NCI-H2171 treated with DMSO at 0.1 percent for 48 hours (cell line): Measurements from ENCODE around the gene TRABD2B.

Source experiments
- DNase-seq: peaks from one replicate; lab custom pipeline; 2025; lab: John Stamatoyannopoulos, UW

The TRABD2B gene

GRCh38 chr1:47725000-47725473 lies 272.1 kb downstream of the TRABD2B start:
- no peak for DNase-seq

GRCh38 chr1:47724432-47724999 lies 272.7 kb downstream of the TRABD2B start:
- DNase-seq: no peak

- no peak for DNase-seq
Measured at GRCh38 chr1:47722909-47723580, 274.1 kb downstream of the TRABD2B start.

- DNase-seq: no peak
Measured at GRCh38 chr1:47722101-47722500, 275.1 kb downstream of the TRABD2B start.

- DNase-seq: no peak
Measured at GRCh38 chr1:47720111-47720510, 277.1 kb downstream of the TRABD2B start.

GRCh38 chr1:47717341-47717740 lies 279.8 kb downstream of the TRABD2B start:
- DNase-seq: no peak

- DNase-seq: no peak
Measured at GRCh38 chr1:47713975-47714767, 283.0 kb downstream of the TRABD2B start.

GRCh38 chr1:47713333-47713953 lies 283.7 kb downstream of the TRABD2B start:
- DNase-seq: no peak

GRCh38 chr1:47712596-47713299 lies 284.4 kb downstream of the TRABD2B start:
- no peak for DNase-seq

GRCh38 chr1:47711848-47712492 lies 285.2 kb downstream of the TRABD2B start:
- no peak for DNase-seq

GRCh38 chr1:47711184-47711847 lies 285.9 kb downstream of the TRABD2B start:
- DNase-seq: no peak
